ENCODE measurements around the gene PARD3. TPM values are rescaled to one million over a fixed set of nuclear protein-coding genes. Genes with fewer than 3 reads are reported as not detected.
"Not testable (repeated sequence)": the region's sequence is repeated elsewhere in the genome, so short reads cannot be mapped to it uniquely, and the experiment has no call there.

PARD3 gene
- total RNA-seq, 1 donor from 2014 or later, result 51.2 TPM

- H3K27ac Mint-ChIP-seq (ENCODE audit: unreplicated experiment); H3K9me3 Mint-ChIP-seq; DNase-seq (ENCODE audit: low read depth, low spot score); H3K36me3 Mint-ChIP-seq (ENCODE audit: low read depth); H3K27me3 Mint-ChIP-seq (ENCODE audit: low read depth): not testable (repeated sequence)
- Mint-ChIP-seq H3K4me3 (peak overlapping the region; percentile 35), H3K4me1 (peaks cover 30% of the 10 kb centered on the region)
- peak; percentile 10 for TF ChIP-seq CTCF (conservative IDR thresholded peaks at IDR 0.05)
Measured at GRCh38 chr10:34391168-34391567, 423.9 kb downstream of the PARD3 start.

GRCh38 chr10:34389801-34390200 is 425.3 kb downstream of the PARD3 start:
- no peak overlapping the region for H3K27ac Mint-ChIP-seq (ENCODE audit: unreplicated experiment)
- no peaks in the 10 kb centered on the region for H3K9me3 Mint-ChIP-seq
- peaks cover 30% of the 10 kb centered on the region for H3K4me1 Mint-ChIP-seq
- no peaks in the 10 kb centered on the region for H3K27me3 Mint-ChIP-seq (ENCODE audit: low read depth)
- H3K36me3 Mint-ChIP-seq (ENCODE audit: low read depth), result peaks cover 3% of the 10 kb centered on the region
- DNase-seq (ENCODE audit: low read depth, low spot score), result no peak
- TF ChIP-seq CTCF (conservative IDR thresholded peaks at IDR 0.05), result no peak
- no peak overlapping the region for H3K4me3 Mint-ChIP-seq

- Mint-ChIP-seq H3K9me3 (no peaks in the 10 kb centered on the region), H3K27ac (ENCODE audit: unreplicated experiment) (no peak overlapping the region), H3K4me1 (peaks cover 32% of the 10 kb centered on the region), H3K4me3 (no peak overlapping the region), H3K36me3 (ENCODE audit: low read depth) (peaks cover 7% of the 10 kb centered on the region), H3K27me3 (ENCODE audit: low read depth) (no peaks in the 10 kb centered on the region)
- no peak for DNase-seq (ENCODE audit: low read depth, low spot score)
- TF ChIP-seq CTCF (conservative IDR thresholded peaks at IDR 0.05), result no peak
Measured at GRCh38 chr10:34386921-34387320, 428.2 kb downstream of the PARD3 start.

- DNase-seq (ENCODE audit: low read depth, low spot score), result no peak
- H3K4me1 Mint-ChIP-seq, result peaks cover 18% of the 10 kb centered on the region
- H3K27me3 Mint-ChIP-seq (ENCODE audit: low read depth), result no peaks in the 10 kb centered on the region
- no peak for TF ChIP-seq CTCF (conservative IDR thresholded peaks at IDR 0.05)
- H3K9me3 Mint-ChIP-seq, result no peaks in the 10 kb centered on the region
- H3K27ac Mint-ChIP-seq (ENCODE audit: unreplicated experiment), result no peak overlapping the region
- no peak overlapping the region for H3K4me3 Mint-ChIP-seq
- H3K36me3 Mint-ChIP-seq (ENCODE audit: low read depth), result peaks cover 14% of the 10 kb centered on the region
Measured at GRCh38 chr10:34384372-34384771, 430.7 kb downstream of the PARD3 start.

GRCh38 chr10:34382626-34383025 is 432.5 kb downstream of the PARD3 start:
- Mint-ChIP-seq H3K4me3 (no peak overlapping the region), H3K4me1 (peaks cover 13% of the 10 kb centered on the region), H3K27me3 (ENCODE audit: low read depth) (no peaks in the 10 kb centered on the region), H3K9me3 (no peaks in the 10 kb centered on the region), H3K27ac (ENCODE audit: unreplicated experiment) (no peak overlapping the region), H3K36me3 (ENCODE audit: low read depth) (peaks cover 14% of the 10 kb centered on the region)
- DNase-seq (ENCODE audit: low read depth, low spot score), result no peak
- TF ChIP-seq CTCF (conservative IDR thresholded peaks at IDR 0.05), result no peak

- no peaks in the 10 kb centered on the region for H3K27me3 Mint-ChIP-seq (ENCODE audit: low read depth)
- H3K36me3 Mint-ChIP-seq (ENCODE audit: low read depth), result peaks cover 14% of the 10 kb centered on the region
- no peak overlapping the region for H3K4me3 Mint-ChIP-seq
- H3K9me3 Mint-ChIP-seq, result no peaks in the 10 kb centered on the region
- H3K4me1 Mint-ChIP-seq, result peaks cover 21% of the 10 kb centered on the region
- no peak for DNase-seq (ENCODE audit: low read depth, low spot score)
- TF ChIP-seq CTCF (conservative IDR thresholded peaks at IDR 0.05), result no peak
- H3K27ac Mint-ChIP-seq (ENCODE audit: unreplicated experiment), result no peak overlapping the region
Measured at GRCh38 chr10:34380856-34381255, 434.2 kb downstream of the PARD3 start.

Measured in neural crest cell (in vitro differentiated cells).